Cardiac septum (tissue), 1 donor: ENCODE results near the gene ANXA11. TPM values are rescaled to one million over a fixed set of nuclear protein-coding genes. Genes with fewer than 3 reads are reported as not detected.
"Not testable (repeated sequence)": the region's sequence is repeated elsewhere in the genome, so short reads cannot be mapped to it uniquely, and the experiment has no call there.

Source experiments
- DNase-seq: peaks from one replicate; pipeline ENCODE4 v3.0.0-alpha.2; 2020; ENCODE audit warnings: low spot score
- intact Hi-C: fragments of 100-400 bp; cut with DNase I; formaldehyde crosslinking; loops from one replicate; pipeline ENCODE4 v1.14.0; 2022
- long read RNA-seq: library from polyadenylated mRNA; unstranded; transcript quantifications from one replicate; pipeline ENCODE4 v2.0.0, GENCODE V29; 2021
- total RNA-seq: library from RNA; stranded (reverse); fragmentation: NEBNext Ultra II Directional; extraction: Animal tissue kit (Norgen Biotek cat#: 25700); gene quantifications from one replicate; pipeline ENCODE4 v1.2.1, GENCODE V29; 2021
- donor health status: DM: no; HTN: no; CAD: no.

The ANXA11 gene
- 406 TPM for total RNA-seq
- long read RNA-seq, full-length matches to known transcripts = 475 of 889 reads
- long read RNA-seq, partial matches to known transcripts = 324 of 889 reads
- long read RNA-seq, other reads (novel, unspliced or antisense) = 90 of 889 reads

- intact Hi-C loops = loop anchor here (1.0 kb wide), 1 partner anchor 47 kb away; no protein-coding TSS in a partner anchor
Observed at GRCh38 chr10:80205477-80206276, at the start of gene ANXA11. ANXA11 (minus strand) TSS chr10:80205537; CDS start chr10:80172861, 32,676 bp downstream.

GRCh38 chr10:80254726-80255125 is 49.4 kb upstream of the ANXA11 start:
- intact Hi-C loops, DNase-seq: not testable (repeated sequence)

More at GRCh38 chr10:80205477-80206276, at the start of gene ANXA11:
- DNase-seq = peak; percentile 92

GRCh38 chr10:80253963-80254271 is 48.6 kb upstream of the ANXA11 start:
- intact Hi-C loops, DNase-seq: not testable (repeated sequence)

GRCh38 chr10:80253266-80253962 is 48.1 kb upstream of the ANXA11 start:
- no peak for DNase-seq
- intact Hi-C loops = no loop called here

GRCh38 chr10:80252296-80252887 is 47.1 kb upstream of the ANXA11 start:
- no peak for DNase-seq
- intact Hi-C loops = no loop called here

- DNase-seq, intact Hi-C loops: not testable (repeated sequence)
Observed at GRCh38 chr10:80251703-80252280, 46.5 kb upstream of the ANXA11 start.

- intact Hi-C loops, DNase-seq: not testable (repeated sequence)
Observed at GRCh38 chr10:80250399-80250798, 45.1 kb upstream of the ANXA11 start.

GRCh38 chr10:80249906-80250305 is 44.6 kb upstream of the ANXA11 start:
- DNase-seq, intact Hi-C loops: not testable (repeated sequence)

- intact Hi-C loops, DNase-seq: not testable (repeated sequence)
Observed at GRCh38 chr10:80247611-80248010, 42.3 kb upstream of the ANXA11 start.

GRCh38 chr10:80244371-80244770 is 39.0 kb upstream of the ANXA11 start:
- DNase-seq, intact Hi-C loops: not testable (repeated sequence)

- DNase-seq, intact Hi-C loops: not testable (repeated sequence)
Observed at GRCh38 chr10:80242341-80242740, 37.0 kb upstream of the ANXA11 start.

GRCh38 chr10:80236457-80236856 is 31.1 kb upstream of the ANXA11 start:
- intact Hi-C loops, DNase-seq: not testable (repeated sequence)

- DNase-seq, intact Hi-C loops: not testable (repeated sequence)
Observed at GRCh38 chr10:80234331-80235235, 29.2 kb upstream of the ANXA11 start.

GRCh38 chr10:80233871-80234270 is 28.5 kb upstream of the ANXA11 start:
- DNase-seq, intact Hi-C loops: not testable (repeated sequence)

GRCh38 chr10:80226723-80227122 is 21.4 kb upstream of the ANXA11 start:
- DNase-seq, intact Hi-C loops: not testable (repeated sequence)

GRCh38 chr10:80223031-80223419 is 17.7 kb upstream of the ANXA11 start:
- intact Hi-C loops, DNase-seq: not testable (repeated sequence)

GRCh38 chr10:80218878-80219277 is 13.5 kb upstream of the ANXA11 start:
- intact Hi-C loops, DNase-seq: not testable (repeated sequence)

GRCh38 chr10:80214368-80214982 is 9.1 kb upstream of the ANXA11 start:
- intact Hi-C loops, DNase-seq: not testable (repeated sequence)
